ENCODE results near the gene SH3BGR. TPM values are rescaled to one million over a fixed set of nuclear protein-coding genes. Genes with fewer than 3 reads are reported as not detected.

Gene SH3BGR
- total RNA-seq, 1 donor from 2014 or later: 0.33 TPM

DNA sequence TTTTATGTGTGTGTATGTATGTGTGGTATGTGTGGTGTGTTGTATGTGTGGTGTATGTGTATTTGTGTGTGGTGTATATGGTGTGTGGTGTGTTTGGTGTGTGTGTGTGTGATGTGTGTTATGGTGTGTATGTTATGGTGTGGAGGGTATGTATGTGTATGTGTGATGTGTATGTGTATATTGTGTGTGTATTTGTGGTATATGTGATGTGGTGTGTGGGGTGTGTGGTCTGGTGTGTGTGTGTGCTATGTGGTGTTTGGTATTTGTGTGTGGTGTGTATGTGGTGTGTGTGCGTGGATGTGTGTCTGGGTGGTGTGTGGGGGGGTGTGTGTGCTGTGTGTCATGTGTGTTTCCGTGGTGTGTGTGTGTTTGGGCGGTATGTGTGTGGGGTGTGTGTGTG, 59.3 kb downstream of the SH3BGR start:
- intact Hi-C loops (cut with micrococcal nuclease): no loop called here

DNA sequence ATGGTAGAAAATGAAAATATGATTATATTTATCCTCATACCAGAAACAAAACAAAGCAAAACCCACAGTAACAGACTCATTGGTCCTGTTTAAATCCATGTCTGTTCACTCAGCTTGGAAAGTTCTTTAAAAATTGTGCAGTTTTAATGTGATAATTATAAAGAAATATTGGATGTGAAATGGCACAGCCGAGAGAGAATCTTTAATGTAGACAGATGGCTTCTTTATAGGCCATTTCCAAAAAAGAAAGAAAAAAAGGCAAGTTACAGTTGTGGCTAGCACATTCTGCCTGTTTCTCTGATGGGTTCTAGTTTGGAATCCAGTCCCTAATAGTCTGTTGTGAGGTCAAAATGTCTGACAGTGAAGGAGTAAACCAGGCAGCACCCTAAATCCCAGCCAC, 62.0 kb downstream of the SH3BGR start:
- H3K27ac Mint-ChIP-seq: no peak overlapping the region
- ATAC-seq (ENCODE audit: low read depth) (no peak), DNase-seq (no peak)
- intact Hi-C loops (cut with micrococcal nuclease): no loop called here
- H3K4me3 Mint-ChIP-seq: no peak overlapping the region
- TF ChIP-seq, protein P1, sequence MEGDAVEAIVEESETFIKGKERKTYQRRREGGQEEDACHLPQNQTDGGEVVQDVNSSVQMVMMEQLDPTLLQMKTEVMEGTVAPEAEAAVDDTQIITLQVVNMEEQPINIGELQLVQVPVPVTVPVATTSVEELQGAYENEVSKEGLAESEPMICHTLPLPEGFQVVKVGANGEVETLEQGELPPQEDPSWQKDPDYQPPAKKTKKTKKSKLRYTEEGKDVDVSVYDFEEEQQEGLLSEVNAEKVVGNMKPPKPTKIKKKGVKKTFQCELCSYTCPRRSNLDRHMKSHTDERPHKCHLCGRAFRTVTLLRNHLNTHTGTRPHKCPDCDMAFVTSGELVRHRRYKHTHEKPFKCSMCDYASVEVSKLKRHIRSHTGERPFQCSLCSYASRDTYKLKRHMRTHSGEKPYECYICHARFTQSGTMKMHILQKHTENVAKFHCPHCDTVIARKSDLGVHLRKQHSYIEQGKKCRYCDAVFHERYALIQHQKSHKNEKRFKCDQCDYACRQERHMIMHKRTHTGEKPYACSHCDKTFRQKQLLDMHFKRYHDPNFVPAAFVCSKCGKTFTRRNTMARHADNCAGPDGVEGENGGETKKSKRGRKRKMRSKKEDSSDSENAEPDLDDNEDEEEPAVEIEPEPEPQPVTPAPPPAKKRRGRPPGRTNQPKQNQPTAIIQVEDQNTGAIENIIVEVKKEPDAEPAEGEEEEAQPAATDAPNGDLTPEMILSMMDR (IDR thresholded peaks at IDR 0.05): no peak
- no peaks in the 10 kb centered on the region for H3K36me3 Mint-ChIP-seq (ENCODE audit: low read depth)
- ChIA-PET CTCF (no interaction called here), POLR2A (no interaction called here)
- H3K9me3 Mint-ChIP-seq: no peaks in the 10 kb centered on the region
- peaks cover 1% of the 10 kb centered on the region for H3K4me1 Mint-ChIP-seq
- peaks cover 3% of the 10 kb centered on the region for H3K27me3 Mint-ChIP-seq

More for the DNA sequence above, 59.3 kb downstream of the SH3BGR start:
- no peaks in the 10 kb centered on the region for H3K27me3 Mint-ChIP-seq
- DNase-seq: no peak
- H3K4me3 Mint-ChIP-seq: no peak overlapping the region
- no peak overlapping the region for H3K27ac Mint-ChIP-seq
- ChIA-PET POLR2A (no interaction called here), CTCF (no interaction called here)
- no peaks in the 10 kb centered on the region for H3K9me3 Mint-ChIP-seq
- ATAC-seq (ENCODE audit: low read depth): no peak
- H3K4me1 Mint-ChIP-seq: no peaks in the 10 kb centered on the region
- TF ChIP-seq, protein P1 (IDR thresholded peaks at IDR 0.05): no peak
- H3K36me3 Mint-ChIP-seq (ENCODE audit: low read depth): no peaks in the 10 kb centered on the region

DNA sequence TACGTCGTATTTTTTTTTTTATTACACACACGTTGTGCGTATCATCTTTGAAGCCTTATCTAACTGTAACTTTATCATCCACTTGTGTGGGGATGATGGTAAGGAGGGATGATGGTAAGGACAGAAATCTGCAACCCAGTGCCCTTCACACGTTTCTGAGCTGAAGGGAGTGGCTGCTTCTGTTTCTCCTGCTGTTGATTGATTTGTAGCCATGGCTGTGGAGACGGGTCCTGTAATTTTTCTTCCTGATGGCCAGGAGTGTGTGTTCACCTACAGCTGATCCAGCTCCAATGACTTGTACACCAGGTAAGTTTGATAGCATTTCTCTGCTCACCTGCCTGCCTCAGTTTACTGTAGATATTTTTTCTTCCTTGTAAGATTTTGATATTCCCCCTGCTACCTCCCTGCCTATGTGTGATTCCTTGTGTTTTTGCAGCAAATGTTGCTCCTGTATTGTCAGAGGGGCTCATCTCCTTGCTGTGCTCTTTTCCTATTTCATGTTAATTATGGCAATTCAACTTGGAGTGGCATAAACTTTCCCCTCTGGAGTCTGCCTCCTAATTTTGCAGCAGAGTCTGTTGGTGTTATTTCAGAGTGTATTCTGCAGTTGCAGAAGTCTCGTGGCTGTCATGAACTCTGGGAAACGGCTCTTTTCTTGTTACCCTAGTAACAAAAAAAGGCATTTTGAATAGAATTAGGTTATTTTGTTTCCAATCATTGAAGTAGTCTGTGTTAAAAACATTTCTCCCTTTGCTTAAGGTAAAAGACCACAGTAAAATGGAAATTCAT, 64.1 kb downstream of the SH3BGR start:
- peaks cover 3% of the 10 kb centered on the region for H3K27me3 Mint-ChIP-seq

DNA sequence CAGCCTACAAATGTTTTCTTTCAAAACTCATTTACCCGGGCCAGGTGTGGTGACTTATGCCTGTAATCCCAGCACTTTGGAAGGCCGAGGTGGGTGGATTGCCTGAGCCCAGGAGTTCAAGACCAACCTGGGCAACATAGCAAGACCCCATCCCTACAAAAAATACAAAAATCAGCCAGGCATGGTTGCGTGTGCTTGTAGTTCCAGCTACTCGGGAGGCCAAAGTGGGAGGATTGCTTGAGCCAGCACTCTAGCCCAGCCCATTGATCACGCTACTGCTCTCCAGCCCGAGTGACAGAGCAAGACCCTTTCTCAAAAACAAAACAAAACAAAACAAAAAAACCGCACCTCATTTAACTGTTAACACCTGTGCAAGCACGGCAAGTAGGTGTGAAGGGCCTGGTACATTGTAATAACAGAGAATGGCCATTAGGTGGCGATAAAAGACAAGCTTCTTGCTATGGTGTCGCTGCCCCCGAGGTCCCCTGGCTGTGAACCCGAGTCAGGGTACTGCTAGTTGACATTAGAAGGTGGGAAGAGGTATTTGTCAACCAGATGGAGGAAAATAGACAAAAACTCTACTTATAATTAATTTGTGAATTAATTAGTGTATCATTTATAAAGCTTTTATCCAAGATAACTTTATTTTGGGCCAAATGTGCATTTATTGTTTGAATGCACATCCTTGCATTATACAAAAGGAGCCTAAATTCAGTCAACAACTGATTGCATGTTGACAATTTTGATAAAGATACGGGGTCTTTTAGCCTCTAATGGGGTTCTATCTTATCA, 66.5 kb downstream of the SH3BGR start:
- H3K9me3 Mint-ChIP-seq: no peaks in the 10 kb centered on the region
- no peak overlapping the region for H3K27ac Mint-ChIP-seq
- TF ChIP-seq, protein P1 (IDR thresholded peaks at IDR 0.05): no peak
- ATAC-seq (ENCODE audit: low read depth) (peak; percentile 60), DNase-seq (no peak)
- POLR2A ChIA-PET: no interaction called here
- no peaks in the 10 kb centered on the region for H3K36me3 Mint-ChIP-seq (ENCODE audit: low read depth)
- peaks cover 3% of the 10 kb centered on the region for H3K27me3 Mint-ChIP-seq
- intact Hi-C loops (cut with micrococcal nuclease): loop anchor here (5.0 kb wide), 2 partner anchors 604 to 869 kb away; no protein-coding TSS in a partner anchor
- CTCF ChIA-PET: interaction anchor here (1.1 to 2.1 kb wide), 7 partner anchors 11 to 1551 kb away, joined by 3 to 12 read pairs (median 3); no protein-coding TSS in a partner anchor
- H3K4me1 Mint-ChIP-seq: peaks cover 1% of the 10 kb centered on the region
- H3K4me3 Mint-ChIP-seq: no peak overlapping the region

More for the DNA sequence above, 64.1 kb downstream of the SH3BGR start:
- ChIA-PET CTCF (interaction anchor here (0.6 kb wide), 1 partner anchor 58 kb away, joined by 3 read pairs; no protein-coding TSS in a partner anchor), POLR2A (no interaction called here)
- Mint-ChIP-seq H3K4me1 (peaks cover 1% of the 10 kb centered on the region), H3K4me3 (no peak overlapping the region), H3K27ac (no peak overlapping the region), H3K36me3 (ENCODE audit: low read depth) (no peaks in the 10 kb centered on the region), H3K9me3 (no peaks in the 10 kb centered on the region)
- TF ChIP-seq, protein P1 (IDR thresholded peaks at IDR 0.05): no peak
- ATAC-seq (ENCODE audit: low read depth): no peak
- no peak for DNase-seq
- intact Hi-C loops (cut with micrococcal nuclease): loop anchor here (5.0 kb wide), 2 partner anchors 606 to 871 kb away; no protein-coding TSS in a partner anchor

DNA sequence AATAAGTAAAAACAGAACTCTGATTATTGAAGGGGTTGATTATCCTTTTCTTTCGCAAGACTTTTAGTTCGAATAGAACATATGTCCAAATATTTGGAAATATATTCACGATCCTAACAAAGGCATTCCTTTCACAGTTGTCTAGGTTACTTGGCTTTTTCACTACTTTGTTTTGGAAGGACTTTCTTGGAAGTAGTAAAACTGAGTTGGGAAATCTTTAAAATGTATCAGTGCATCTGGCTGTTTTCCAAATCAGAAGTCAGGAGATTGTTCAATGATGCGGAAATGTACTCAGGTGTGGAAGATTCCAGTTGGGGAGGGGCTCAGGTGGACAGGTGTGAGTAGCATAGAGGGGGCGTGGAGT, 67.1 kb downstream of the SH3BGR start:
- Mint-ChIP-seq H3K27me3 (peaks cover 6% of the 10 kb centered on the region), H3K27ac (no peak overlapping the region), H3K36me3 (ENCODE audit: low read depth) (no peaks in the 10 kb centered on the region), H3K4me1 (peaks cover 1% of the 10 kb centered on the region), H3K4me3 (no peak overlapping the region), H3K9me3 (no peaks in the 10 kb centered on the region)
- CTCF ChIA-PET: interaction anchor here (1.1 to 2.1 kb wide), 6 partner anchors 11 to 1550 kb away, joined by 3 to 12 read pairs (median 3); no protein-coding TSS in a partner anchor
- POLR2A ChIA-PET: no interaction called here
- ATAC-seq (ENCODE audit: low read depth) (no peak), DNase-seq (no peak)
- intact Hi-C loops (cut with micrococcal nuclease): loop anchor here (5.0 kb wide), 2 partner anchors 603 to 868 kb away; no protein-coding TSS in a partner anchor
- TF ChIP-seq, protein P1 (IDR thresholded peaks at IDR 0.05): no peak
